IMR-90 (cell line): ENCODE results near the gene XAF1. TPM values are rescaled to one million over a fixed set of nuclear protein-coding genes. Genes with fewer than 3 reads are reported as not detected.

ENCODE experiments used
- ATAC-seq: fragments of 200-7000 bp; cut with Tn5 transposase; 2 replicates; pipeline ENCODE4 v1.9.1; 2020; ENCODE audit warnings: low read depth, mild to moderate bottlenecking, moderate library complexity
- BruUV-seq: library from RNA; stranded (reverse); fragments of 400-500 nt; replicated peaks from 2 replicates; lab custom pipeline; 2021; lab: Mats Ljungman, UMichigan
- CTCF ChIA-PET: fragments of 300-600 bp; formaldehyde crosslinking; extraction: SDS; loops from one replicate; lab custom pipeline; 2021; ENCODE audit warnings: antibody characterized with exemption; lab: Yijun Ruan, JAX
- POLR2A ChIA-PET: fragments of 300-600 bp; sonication (Branson Sonifier 250); formaldehyde crosslinking; loops from one replicate; lab custom pipeline; 2022; ENCODE audit warnings: antibody characterized with exemption; ENCODE audit not compliant: unreplicated experiment; lab: Charles Lee
- DNase-seq: peaks from one replicate; pipeline ENCODE4 v3.0.0; 2013
- H2AFZ ChIP-seq: replicated peaks from 2 replicates; pipeline ENCODE3; 2013; ENCODE audit warnings: low read length, mild to moderate bottlenecking; ENCODE audit not compliant: poor library complexity
- H2AK5ac ChIP-seq: 2 replicates; pipeline ENCODE4 v1.6.1; 2013; ENCODE audit warnings: low read depth, low read length, inconsistent platforms
- H2AK9ac ChIP-seq: replicated peaks from 2 replicates; pipeline ENCODE3; 2013; ENCODE audit warnings: mild to moderate bottlenecking, low read depth, low read length, moderate library complexity; ENCODE audit not compliant: poor library complexity
- H2BK120ac ChIP-seq: 2 replicates; pipeline ENCODE4 v1.6.1; 2013; ENCODE audit warnings: low read depth, low read length, inconsistent platforms
- H2BK15ac ChIP-seq: 3 replicates; pipeline ENCODE4 v1.6.1; 2013; ENCODE audit warnings: low read depth, low read length, inconsistent platforms
- H2BK20ac ChIP-seq: 2 replicates; pipeline ENCODE4 v1.6.1; 2013; ENCODE audit warnings: low read depth, mild to moderate bottlenecking, inconsistent platforms, low read length, moderate library complexity
- H2BK5ac ChIP-seq: 2 replicates; pipeline ENCODE4 v1.6.1; 2013; ENCODE audit warnings: mild to moderate bottlenecking, low read depth, low read length, inconsistent platforms; ENCODE audit not compliant: poor library complexity, severe bottlenecking
- H3K14ac ChIP-seq: replicated peaks from 2 replicates; pipeline ENCODE4 v1.6.1; 2013; ENCODE audit warnings: low read depth, low read length, inconsistent platforms
- H3K18ac ChIP-seq: 2 replicates; pipeline ENCODE4 v1.6.1; 2013; ENCODE audit warnings: low read depth, low read length, control low read depth
- H3K23ac ChIP-seq: 2 replicates; pipeline ENCODE4 v1.6.1; 2013; ENCODE audit warnings: low read depth, low read length, inconsistent platforms
- H3K27ac ChIP-seq: 2 replicates; pipeline ENCODE4 v1.5.1; 2013; ENCODE audit warnings: mild to moderate bottlenecking, control low read depth, low read length; ENCODE audit not compliant: insufficient read depth
- H3K27me3 ChIP-seq: 2 replicates; pipeline ENCODE4 v1.6.1; 2013; ENCODE audit warnings: low read length; ENCODE audit not compliant: control insufficient read depth, insufficient read depth
- H3K36me3 ChIP-seq: 2 replicates; pipeline ENCODE4 v1.6.1; 2013; ENCODE audit warnings: low read length, mixed read lengths; ENCODE audit not compliant: control insufficient read depth, insufficient read depth
- H3K4ac ChIP-seq: 2 replicates; pipeline ENCODE4 v1.6.1; 2013; ENCODE audit warnings: low read depth, low read length, inconsistent platforms
- H3K4me1 ChIP-seq: 2 replicates; pipeline ENCODE4 v1.6.1; 2013; ENCODE audit warnings: low read length, mixed read lengths; ENCODE audit not compliant: control insufficient read depth, insufficient read depth
- H3K4me2 ChIP-seq: 2 replicates; pipeline ENCODE4 v1.6.1; 2013; ENCODE audit warnings: low read depth, mild to moderate bottlenecking, control low read depth, low read length, moderate library complexity
- H3K4me3 ChIP-seq: 2 replicates; pipeline ENCODE4 v1.5.1; 2013; ENCODE audit warnings: low read depth, mild to moderate bottlenecking, control low read depth, low read length, moderate library complexity; ENCODE audit not compliant: insufficient read depth
- H3K56ac ChIP-seq: 2 replicates; pipeline ENCODE4 v1.6.1; 2013; ENCODE audit warnings: low read length, inconsistent platforms; ENCODE audit not compliant: insufficient read depth; ENCODE audit errors: extremely low read depth
- H3K79me1 ChIP-seq, 2 experiments: 2 replicates each; pipeline ENCODE4 v1.6.1; 2013; ENCODE audit warnings: low read length in 2 of 2, inconsistent platforms in 1 of 2, low read depth in 1 of 2
- H3K9ac ChIP-seq: 2 replicates; pipeline ENCODE4 v1.6.1; 2013; ENCODE audit warnings: low read depth, low read length, control low read depth
- H3K9me1 ChIP-seq: 2 replicates; pipeline ENCODE4 v1.6.1; 2013; ENCODE audit warnings: low read length, inconsistent platforms; ENCODE audit not compliant: insufficient read depth
- H3K9me3 ChIP-seq: 2 replicates; pipeline ENCODE4 v1.6.1; 2013; ENCODE audit warnings: low read length; ENCODE audit not compliant: control insufficient read depth, insufficient read depth
- H4K20me1 ChIP-seq: 2 replicates; pipeline ENCODE4 v1.6.1; 2013; ENCODE audit warnings: low read length, inconsistent platforms; ENCODE audit not compliant: insufficient read depth
- H4K5ac ChIP-seq: 2 replicates; pipeline ENCODE4 v1.6.1; 2013; ENCODE audit warnings: mild to moderate bottlenecking, low read depth, low read length, control low read depth
- H4K8ac ChIP-seq, 2 experiments: 2 replicates each; pipeline ENCODE4 v1.6.1; 2013; ENCODE audit warnings: low read depth in 2 of 2, low read length in 2 of 2, control low read depth in 1 of 2, inconsistent platforms in 1 of 2
- H4K91ac ChIP-seq: 2 replicates; pipeline ENCODE4 v1.6.1; 2013; ENCODE audit warnings: low read depth, low read length, inconsistent platforms; ENCODE audit not compliant: insufficient read depth
- BHLHE40 ChIP-seq: fragments of 150-350 bp; IDR thresholded peaks from 2 replicates; pipeline ENCODE4 v1.6.1; 2016; ENCODE audit warnings: mild to moderate bottlenecking, low read depth, low read length
- CHD1 ChIP-seq: IDR thresholded peaks from 2 replicates; pipeline ENCODE4 v1.6.1; 2012; ENCODE audit warnings: low read depth, low read length, improper control_type of control experiment
- POLR2A ChIP-seq: IDR thresholded peaks from 2 replicates; pipeline ENCODE4 v1.6.1; 2012; ENCODE audit warnings: mild to moderate bottlenecking, low read depth, low read length
- RCOR1 ChIP-seq: IDR thresholded peaks from 2 replicates; pipeline ENCODE4 v1.6.1; 2012; ENCODE audit warnings: mild to moderate bottlenecking, low read length, improper control_type of control experiment; ENCODE audit not compliant: insufficient replicate concordance
- RFX5 ChIP-seq: IDR thresholded peaks from 2 replicates; pipeline ENCODE4 v1.8.0; 2012; ENCODE audit warnings: low read depth, mild to moderate bottlenecking, low read length, moderate library complexity
- SMC3 ChIP-seq: fragments of 150-350 bp; IDR thresholded peaks from 2 replicates; pipeline ENCODE4 v1.6.1; 2016; ENCODE audit warnings: low read depth, mild to moderate bottlenecking, antibody characterized with exemption, low read length, moderate library complexity
- WGBS, 2 experiments: methylation state at CpG; one replicate each; pipeline versions ENCODE4 v1.1.5 to v1.1.7; 2013; ENCODE audit warnings: missing lambda C conversion rate in 2 of 2; ENCODE audit not compliant: insufficient read length in 1 of 2; ENCODE audit errors: extremely low coverage in 2 of 2; 5-methylcytosine and 5-hydroxymethylcytosine counted together
- dilution Hi-C: fragments of 300-500 bp; cut with HindIII; formaldehyde crosslinking; loops from one replicate; pipeline ENCODE4 v1.14.3; 2018; ENCODE audit warnings: low sequenced_read_pairs; ENCODE audit not compliant: unreplicated experiment
- in situ Hi-C: fragments of 300-500 bp; cut with MboI; formaldehyde crosslinking; loops from 3 replicates; pipeline ENCODE4 v1.14.3; 2019; ENCODE audit warnings: low sequenced_read_pairs, inconsistent platforms, mixed read lengths
- intact Hi-C: fragments of 100-400 bp; cut with micrococcal nuclease; formaldehyde crosslinking; loops from 2 replicates; pipeline ENCODE4 v1.10.0; 2022
- polyA plus RNA-seq, 3 experiments: library from polyadenylated mRNA; depleted of rRNA; stranded (reverse); fragments of >200 nt; gene quantifications; 2 replicates each; pipeline ENCODE4 v1.2.3, GENCODE V29; 2012; ENCODE audit warnings: low replicate concordance in 1 of 3
- total RNA-seq: library from RNA; depleted of rRNA; stranded (reverse); fragments of >200 nt; gene quantifications from 2 replicates; pipeline ENCODE4 v1.2.3, GENCODE V29; 2012

The XAF1 gene
- total and polyA plus RNA-seq, 2 of the 4 experiments (the other 2 are of a cell fraction): 1.3 to 3.9 TPM

DNA sequence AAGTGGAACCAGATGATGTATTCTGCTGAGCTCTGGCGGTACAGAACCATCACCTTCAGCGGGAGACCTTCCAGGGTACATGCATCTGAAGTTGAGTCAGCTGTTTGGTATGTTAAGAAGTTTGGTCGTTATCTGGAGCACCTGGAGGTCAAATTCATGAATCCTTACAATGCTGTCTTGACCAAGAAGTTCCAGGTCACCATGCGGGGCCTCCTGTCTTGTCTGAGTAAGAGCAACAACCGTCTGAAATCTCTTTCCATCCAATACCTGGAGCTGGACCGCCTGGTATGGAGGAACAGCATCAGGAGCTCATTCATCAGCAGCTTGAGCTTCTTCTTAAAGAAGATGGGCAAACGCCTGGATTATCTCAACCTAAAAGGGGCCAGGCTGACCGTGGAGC lies 24.2 kb downstream of the XAF1 start:
- Histone ChIP-seq H3K4me3 (no peak overlapping the region), H3K23ac (no peak overlapping the region), H3K79me1 (no peaks in the 10 kb centered on the region), H3K4me1 (no peaks in the 10 kb centered on the region), H3K9me1 (no peaks in the 10 kb centered on the region), H3K14ac (no peak overlapping the region), H3K27me3 (peaks cover 32% of the 10 kb centered on the region), H3K9me3 (no peaks in the 10 kb centered on the region; the same call in 1 of the 2 replicates), H3K36me3 (no peaks in the 10 kb centered on the region), H3K27ac (no peak overlapping the region), H3K9ac (no peak overlapping the region), H4K20me1 (no peaks in the 10 kb centered on the region), H4K5ac (no peak overlapping the region), H4K91ac (no peak overlapping the region), H2BK15ac (no peak overlapping the region), H3K4me2 (no peak overlapping the region), H3K4ac (no peak overlapping the region), H2AK9ac (no peak overlapping the region), H2AK5ac (no peak overlapping the region), H4K8ac (no peak overlapping the region), H2AFZ (no peak overlapping the region), H3K18ac (no peak overlapping the region), H2BK120ac (no peak overlapping the region), H3K56ac (no peak overlapping the region), H2BK5ac (no peak overlapping the region), H2BK20ac (no peak overlapping the region)
- no peak for ATAC-seq
- DNase-seq: no peak
- TF ChIP-seq SMC3 (no peak), BHLHE40 (no peak), RFX5 (no peak), CHD1 (no peak), RCOR1 (no peak), POLR2A (no peak)
- ChIA-PET POLR2A (no interaction called here), CTCF (no interaction called here)
- intact Hi-C loops: no loop called here
- in situ Hi-C loops: no loop called here
- no TSS peak for BruUV-seq
- WGBS, 2 experiments: 60% methylated on average over 1 of the region's 8 CpGs; no CpG with 5 or more reads in 1 of the 2 experiments
- dilution Hi-C loops: no loop called here
